GM21786 (cell line): ENCODE measurements around the gene CD72.
"Not testable (repeated sequence)": the region's sequence is repeated elsewhere in the genome, so short reads cannot be mapped to it uniquely, and the experiment has no call there.

Experiments
- ATAC-seq: cut with Tn5 transposase; IDR thresholded peaks from one replicate; pipeline ENCODE4 v1.9.1; 2021; ENCODE audit not compliant: unreplicated experiment

CD72 gene

GRCh38 chr9:35598866-35599590 is 19.2 kb downstream of the CD72 start:
- no peak for ATAC-seq

DNA sequence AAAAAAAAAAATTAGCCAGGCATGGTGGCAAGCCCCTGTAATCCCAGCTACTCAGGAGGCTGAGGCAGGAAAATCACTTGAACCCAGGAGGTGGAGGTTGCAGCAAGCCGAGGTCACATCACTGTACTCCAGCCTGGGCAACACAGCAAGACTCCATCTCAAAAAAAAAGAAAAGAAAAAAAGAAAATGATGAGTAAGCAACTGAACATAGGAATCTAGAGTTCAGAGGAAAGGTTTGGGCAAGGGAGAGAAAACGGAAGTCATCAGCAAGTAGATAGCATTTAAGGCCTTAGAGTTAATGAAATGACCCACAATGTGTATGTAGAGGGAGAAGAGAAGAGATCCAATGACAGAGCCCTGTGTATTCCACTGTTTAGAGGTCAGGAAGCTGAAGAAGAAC is 21.3 kb downstream of the CD72 start:
- not testable (repeated sequence) for ATAC-seq

GRCh38 chr9:35594471-35594870 is 23.7 kb downstream of the CD72 start:
- ATAC-seq, result no peak

GRCh38 chr9:35593581-35593980 is 24.6 kb downstream of the CD72 start:
- ATAC-seq, result no peak

DNA sequence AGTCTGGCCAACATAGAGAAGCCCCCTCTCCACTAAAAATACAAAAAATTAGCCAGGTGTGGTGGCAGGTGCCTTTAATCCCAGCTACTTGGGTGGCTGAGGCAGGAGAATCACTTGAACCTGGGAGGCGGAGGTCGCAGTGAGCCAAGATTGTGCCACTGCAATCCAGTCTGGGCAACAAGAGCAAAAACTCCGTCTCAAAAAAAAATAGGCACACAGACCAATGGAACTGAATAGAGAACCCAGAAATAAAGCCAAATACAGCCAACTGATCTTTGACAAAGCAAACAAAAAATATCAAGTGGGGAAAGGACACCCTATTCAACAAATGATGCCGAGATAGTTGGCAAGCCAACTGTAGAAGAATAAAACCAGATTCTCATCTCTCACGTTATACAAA is 29.7 kb downstream of the CD72 start:
- ATAC-seq, result not testable (repeated sequence)

GRCh38 chr9:35584681-35585080 is 33.5 kb downstream of the CD72 start:
- ATAC-seq, result not testable (repeated sequence)

GRCh38 chr9:35583521-35583920 is 34.7 kb downstream of the CD72 start:
- not testable (repeated sequence) for ATAC-seq

DNA sequence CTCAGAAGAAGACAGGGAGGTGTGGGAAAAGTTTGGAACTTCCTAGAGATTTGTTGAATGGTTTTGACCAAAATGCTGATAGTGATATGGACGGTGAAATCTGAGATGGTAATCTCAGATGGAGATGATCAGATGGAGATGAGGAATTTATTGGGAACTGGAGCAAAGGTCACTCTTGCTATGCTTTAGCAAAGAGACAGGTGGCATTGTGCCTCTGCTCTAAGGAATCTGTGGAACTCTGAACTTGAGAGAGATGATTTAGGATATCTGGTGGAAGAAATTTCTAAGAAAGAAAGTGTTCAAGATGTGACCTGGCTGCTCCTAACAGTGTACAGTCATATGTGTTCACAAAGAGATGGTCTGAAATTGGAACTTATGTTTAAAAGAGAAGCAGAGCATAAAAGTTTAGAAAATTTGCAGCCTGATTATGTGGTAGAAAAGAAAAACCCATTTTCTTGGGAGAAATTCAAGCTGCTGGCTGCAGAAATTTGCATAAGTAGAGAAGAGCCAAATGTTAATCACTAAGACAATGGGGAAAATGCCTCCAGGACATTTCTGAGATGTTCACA is 38.5 kb downstream of the CD72 start:
- not testable (repeated sequence) for ATAC-seq

- ATAC-seq, result no peak
Measured at GRCh38 chr9:35579130-35579529, 39.1 kb downstream of the CD72 start.

DNA sequence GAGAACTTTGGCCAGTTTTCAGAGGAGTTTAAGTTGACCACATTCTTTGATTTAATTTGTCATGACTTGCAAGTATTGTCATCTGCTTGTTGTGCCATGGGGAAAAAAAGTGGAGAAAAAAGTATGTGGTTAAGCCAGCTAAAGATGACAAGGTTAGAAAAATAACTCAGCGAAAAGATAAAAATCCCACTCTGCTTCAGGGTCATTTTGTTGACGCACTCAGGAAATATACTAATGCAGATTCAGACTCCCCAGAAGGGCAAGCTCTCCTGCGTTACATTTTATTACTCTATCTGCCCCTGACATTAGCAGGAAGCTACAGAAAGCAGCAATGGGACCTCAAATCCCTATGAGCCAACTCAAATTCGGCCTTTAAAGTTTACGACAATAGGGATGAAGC is 40.7 kb downstream of the CD72 start:
- ATAC-seq, result no peak

- ATAC-seq, result no peak
Measured at GRCh38 chr9:35575478-35575877, 42.7 kb downstream of the CD72 start.

DNA sequence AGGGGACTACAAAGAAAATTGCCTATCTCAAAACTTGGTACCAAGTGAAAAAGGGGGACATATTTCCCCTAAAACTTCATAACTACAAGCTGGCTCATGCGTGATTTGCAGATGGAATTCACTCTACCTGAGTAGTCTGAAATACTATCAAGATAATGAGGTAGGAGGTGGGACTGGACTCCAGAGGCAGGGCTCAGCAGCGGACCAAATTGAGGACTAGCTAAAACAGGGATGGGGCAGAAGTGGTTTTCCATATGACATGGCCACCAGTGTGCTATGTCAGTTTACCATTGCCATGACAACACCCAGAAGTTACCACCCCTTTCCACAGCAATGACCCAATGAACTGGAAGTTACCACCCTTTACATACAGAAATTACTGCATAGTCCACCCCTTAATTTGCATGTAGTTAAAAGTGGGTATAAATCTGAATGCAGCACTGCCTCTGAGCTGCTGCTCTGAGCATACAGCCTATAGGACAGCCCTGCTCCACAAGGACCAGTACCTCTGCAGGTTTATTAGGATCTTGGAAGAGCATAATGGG is 43.6 kb downstream of the CD72 start:
- ATAC-seq, result no peak

- ATAC-seq, result no peak
Measured at GRCh38 chr9:35570709-35571504, 47.3 kb downstream of the CD72 start.

DNA sequence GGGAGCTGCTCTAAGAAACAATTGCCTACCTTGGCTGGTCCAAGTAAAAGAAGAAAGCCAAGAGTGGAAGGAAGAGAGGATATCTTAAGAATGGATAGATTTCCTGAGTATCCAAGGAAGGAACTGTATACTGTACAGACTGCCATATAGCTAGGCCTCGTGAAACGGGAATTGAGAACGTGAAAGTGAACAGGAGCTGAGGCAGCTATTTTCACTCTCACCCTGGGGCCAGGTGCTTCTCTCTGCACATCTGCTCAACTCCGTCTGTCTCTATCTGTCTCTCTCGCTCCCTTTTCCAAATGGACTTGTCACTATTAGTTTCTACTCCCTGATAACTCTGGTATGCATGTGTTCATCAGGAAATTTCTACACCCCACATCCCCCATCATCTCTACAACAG is 49.0 kb downstream of the CD72 start:
- ATAC-seq, result peak; percentile 58

GRCh38 chr9:35568196-35568595 is 50.0 kb downstream of the CD72 start:
- no peak for ATAC-seq

DNA sequence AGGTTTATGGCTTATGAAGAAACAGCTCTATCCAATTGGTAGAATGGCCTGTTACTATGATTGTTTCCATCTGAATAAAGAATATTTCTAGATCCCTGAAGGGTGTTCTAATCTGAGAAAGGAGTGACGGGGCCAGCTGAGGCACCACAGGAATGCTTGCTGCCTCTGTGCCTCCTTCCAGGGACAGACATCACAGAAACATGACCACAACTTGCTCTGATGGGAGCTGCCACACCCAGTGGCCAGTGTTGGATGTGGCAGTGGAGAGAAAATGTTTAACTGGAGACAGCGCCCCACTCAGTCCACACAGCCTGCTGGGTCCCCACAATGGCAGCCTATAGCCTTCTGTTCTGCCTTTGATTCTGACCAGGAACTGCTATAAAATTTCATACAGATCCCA is 51.8 kb downstream of the CD72 start:
- ATAC-seq, result no peak

- no peak for ATAC-seq
Measured at GRCh38 chr9:35564658-35565061, 53.6 kb downstream of the CD72 start.

- ATAC-seq, result no peak
Measured at GRCh38 chr9:35563791-35564197, 54.4 kb downstream of the CD72 start.

DNA sequence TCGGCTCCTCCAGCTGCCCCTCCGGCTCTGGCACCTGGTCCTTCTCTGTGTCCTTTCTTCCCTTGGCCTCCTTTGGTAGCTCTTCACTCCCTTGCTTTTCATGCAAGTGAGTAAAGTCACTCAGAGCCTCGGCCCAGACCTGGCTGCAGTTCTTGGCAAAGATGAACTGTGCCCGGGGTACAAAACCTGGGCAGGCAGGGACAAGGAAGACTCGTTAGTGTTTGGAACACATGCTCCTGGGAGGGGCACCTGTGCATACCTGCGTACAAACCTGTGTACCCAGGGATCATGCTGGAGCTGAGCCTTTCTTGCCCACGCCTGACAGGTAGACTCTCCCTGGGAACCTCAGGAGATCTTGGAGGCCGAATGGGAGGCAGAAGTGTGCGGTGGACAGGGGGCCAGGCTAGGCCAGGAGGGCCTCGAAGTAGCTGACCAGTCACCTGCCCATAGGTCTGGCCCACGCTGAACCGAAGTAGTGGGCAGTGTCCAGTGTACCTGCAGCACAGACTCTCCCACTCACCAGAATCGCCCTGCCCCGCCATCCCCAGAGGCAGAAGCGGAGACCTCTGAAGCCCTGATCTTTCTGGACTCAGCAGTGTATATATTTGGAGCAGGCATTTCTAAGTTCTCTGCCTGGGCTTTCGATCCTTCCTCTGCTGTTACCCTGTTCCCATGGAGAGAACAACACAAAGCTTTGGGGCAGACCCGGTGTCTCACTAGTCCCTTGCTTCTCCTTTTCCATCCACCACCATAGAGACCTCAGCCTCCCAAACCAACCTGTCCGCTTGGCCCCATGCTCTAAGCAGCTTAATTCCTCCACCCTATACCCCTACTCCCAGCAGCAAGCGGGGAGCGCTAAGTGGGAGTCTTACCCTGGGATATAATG is 55.1 kb downstream of the CD72 start:
- no peak for ATAC-seq

- no peak for ATAC-seq
Measured at GRCh38 chr9:35561468-35562261, 56.5 kb downstream of the CD72 start.
